ENCODE results near the gene TMEM243. TPM values are rescaled to one million over a fixed set of nuclear protein-coding genes. Genes with fewer than 3 reads are reported as not detected.

The TMEM243 gene
- total and polyA plus RNA-seq, 2 of the 13 experiments (the other 11 are each of a cell fraction or from before 2014, with no cell fraction given): 25.1 to 31.2 TPM

- WGBS (ENCODE audit: low lambda C conversion rate): 97% methylated on average over 2 of the region's 2 CpGs
Measured at GRCh38 chr7:87188930-87189329, 30.6 kb downstream of the TMEM243 start.

More at GRCh38 chr7:87188930-87189329, 30.6 kb downstream of the TMEM243 start:
- Histone ChIP-seq H3K9me3 (ENCODE audit: low read length) (no peaks in the 10 kb centered on the region), H3K36me3 (replicated peaks in 1 of 2; ENCODE audit: control insufficient read depth in 1 of 2, insufficient read depth in 2 of 2, low read length in 2 of 2) (peaks cover 18 to 78% of the 10 kb centered on the region in 2 experiments), H2AFZ (ENCODE audit: low read length) (no peak overlapping the region), H3K27me3 (ENCODE audit: control insufficient read depth in 1 of 2, insufficient read depth in 2 of 2, low read length in 2 of 2) (no peaks in the 10 kb centered on the region), H3K4me2 (ENCODE audit: low read depth, low read length) (no peak overlapping the region), H4K20me1 (ENCODE audit: insufficient read depth, low read length) (no peaks in the 10 kb centered on the region), H3K27ac (ENCODE audit: extremely low read length, insufficient read depth, low read length) (no peak overlapping the region), H3K9ac (ENCODE audit: insufficient read depth, low read depth, low read length) (no peak overlapping the region), H3K4me3 (replicated peaks in 1 of 3; ENCODE audit: insufficient read depth in 1 of 3, low read depth in 2 of 3, low read length in 3 of 3) (no peak overlapping the region), H3K4me1 (ENCODE audit: insufficient read depth, low read length) (no peaks in the 10 kb centered on the region), H3K79me2 (ENCODE audit: insufficient read depth, low read length) (no peaks in the 10 kb centered on the region)
- ATAC-seq: no peak
- in situ Hi-C loops (cut with HindIII; ENCODE audit: extremely low pct_ligation_motif_present, low pct_unique_long_range_greater_than_20kb) (no loop called here), intact Hi-C loops (cut with micrococcal nuclease; ENCODE audit: unreplicated experiment) (no loop called here)
- no TSS peak for BruUV-seq (replicated peaks)
- CTCF ChIA-PET (ENCODE audit: low intra/inter-chr PET ratio, low total read pairs): no interaction called here
- DNase-seq (ENCODE audit: low spot score): no peak
- TF ChIP-seq ZNF256 (CRISPR knock-in tag; conservative IDR thresholded peaks at IDR 0.05) (no peak), TERF1 (CRISPR knock-in tag; IDR thresholded peaks at IDR 0.05) (no peak), GLMP (CRISPR knock-in tag; IDR thresholded peaks at IDR 0.05; ENCODE audit: borderline replicate concordance) (no peak), ZNF232 (CRISPR knock-in tag; IDR thresholded peaks at IDR 0.05; ENCODE audit: borderline replicate concordance) (no peak), ZBTB49 (CRISPR knock-in tag; IDR thresholded peaks at IDR 0.05; ENCODE audit: borderline replicate concordance) (no peak), TBX2 (CRISPR knock-in tag; IDR thresholded peaks at IDR 0.05; ENCODE audit: borderline replicate concordance) (no peak), ZNF263 (CRISPR knock-in tag; IDR thresholded peaks at IDR 0.05) (no peak), ERF (CRISPR knock-in tag; IDR thresholded peaks at IDR 0.05) (no peak)
- no peak for FAIRE-seq
- POLR2A ChIA-PET: no interaction called here
